ENCODE results near the gene FBXO4.

GRCh38 chr5:41954286-41954685, 29.2 kb downstream of the FBXO4 start:
- TF ChIP-seq CTCF (IDR thresholded peaks at IDR 0.05; ENCODE audit: control extremely low read depth in 1 of 3, insufficient read depth in 1 of 3, low read depth in 1 of 3, low read length in 3 of 3) (no peak), KDM1A (IDR thresholded peaks at IDR 0.05; ENCODE audit: borderline replicate concordance, low read length) (no peak), TCF12 (IDR thresholded peaks at IDR 0.05; ENCODE audit: low read depth, low read length) (no peak), RXRA (IDR thresholded peaks at IDR 0.05; ENCODE audit: insufficient read depth, low read depth, low read length) (no peak), MAFK (IDR thresholded peaks at IDR 0.05; ENCODE audit: low read depth, low read length) (no peak), EZH2 (IDR thresholded peaks at IDR 0.05; ENCODE audit: low read depth, low read length, severe bottlenecking) (no peak), CEBPB (IDR thresholded peaks at IDR 0.05; ENCODE audit: low read depth, low read length) (no peak), TAF7 (optimal IDR thresholded peaks at IDR 0.05; ENCODE audit: borderline replicate concordance, low read depth, low read length) (no peak), POLR2A (IDR thresholded peaks at IDR 0.05; ENCODE audit: control extremely low read depth in 1 of 2, low read depth in 2 of 2, low read length in 2 of 2) (no peak), CREB1 (IDR thresholded peaks at IDR 0.05) (no peak)

All from H1 (cell line).